CD4-positive, alpha-beta T cell treated with Interleukin-1 beta for 1 hour (primary cell): ENCODE data around the gene WIPF3.
"Not testable (repeated sequence)": the region's sequence is repeated elsewhere in the genome, so short reads cannot be mapped to it uniquely, and the experiment has no call there.

Experiments used
- DNase-seq, 2 donors: peaks; one replicate each; pipeline ENCODE4 v3.0.0-alpha.2; 2020 to 2022

WIPF3 gene

GRCh38 chr7:29957521-29958310 is 151.4 kb downstream of the WIPF3 start:
- DNase-seq: no peak

DNA sequence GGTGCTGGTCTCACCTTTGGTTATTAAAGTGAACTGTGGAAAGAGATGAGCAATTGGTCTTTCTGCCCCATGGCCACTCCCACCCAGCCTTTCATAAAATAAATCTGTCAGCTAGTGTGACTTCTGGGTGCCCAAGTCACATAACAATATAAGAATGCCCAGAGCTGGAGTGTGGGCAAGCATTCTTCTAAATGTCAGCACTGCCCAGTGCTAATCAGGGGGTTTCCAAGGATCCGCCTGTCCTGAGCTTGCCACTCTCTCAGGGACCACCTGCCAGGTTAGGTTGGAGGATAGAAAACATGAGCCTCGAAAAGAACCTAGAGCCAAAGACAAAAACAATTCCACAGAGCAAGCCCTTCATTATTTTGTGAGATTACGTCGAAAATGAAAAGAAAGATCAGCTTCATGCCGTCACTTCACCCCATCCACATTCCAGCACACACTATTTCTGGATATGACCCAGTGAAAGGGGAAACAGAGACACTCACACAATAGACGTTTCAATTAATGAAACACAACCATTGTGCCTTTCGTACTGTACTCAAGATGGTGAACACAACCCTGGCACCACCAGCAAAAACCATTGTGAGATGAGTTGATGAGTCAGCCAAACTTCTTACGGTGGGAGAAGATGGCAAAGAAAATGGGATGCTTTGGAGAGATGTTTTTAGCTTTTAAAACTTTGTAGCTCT is 152.5 kb downstream of the WIPF3 start:
- no peak for DNase-seq

- not testable (repeated sequence) for DNase-seq
Measured at GRCh38 chr7:29961611-29962010, 155.3 kb downstream of the WIPF3 start.

DNA sequence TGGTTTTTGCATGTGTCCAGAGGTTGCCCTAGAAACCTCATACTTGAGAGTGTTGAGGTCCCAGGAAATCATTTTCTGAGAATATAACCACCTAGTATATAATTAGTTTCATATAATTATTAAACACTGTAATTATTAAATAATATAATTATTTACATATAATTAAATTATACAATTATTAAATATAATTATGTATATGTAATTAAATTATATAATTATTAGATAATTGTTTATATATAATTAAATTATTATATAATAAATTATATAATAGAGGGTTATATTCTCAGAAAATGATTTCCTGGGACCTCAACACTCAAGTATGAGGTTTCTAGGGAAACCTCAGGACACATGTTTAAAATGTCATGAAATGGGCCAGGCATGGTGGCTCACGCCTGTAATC is 155.7 kb downstream of the WIPF3 start:
- no peak for DNase-seq

DNA sequence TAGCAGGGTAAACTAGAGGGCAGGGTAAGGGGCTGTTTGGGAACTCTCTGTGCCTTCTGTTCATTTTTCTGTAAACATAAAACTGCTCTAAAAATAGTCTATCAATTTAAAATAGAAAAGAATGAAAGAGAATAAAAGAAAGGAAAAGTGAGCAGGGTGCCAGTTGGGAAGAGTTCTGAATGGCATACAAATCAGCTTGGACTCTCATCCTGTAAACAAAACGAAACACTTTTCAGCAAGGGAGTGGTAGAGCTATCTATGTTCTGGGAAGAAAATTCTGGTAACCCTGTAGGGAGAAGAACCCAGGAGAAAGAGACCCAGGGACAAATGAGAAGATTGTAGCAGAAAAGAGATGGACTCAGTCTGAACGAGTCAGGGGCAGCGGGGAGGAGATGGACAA is 158.7 kb downstream of the WIPF3 start:
- DNase-seq: no peak
